ENCODE measurements around the gene RC3H2. TPM values are rescaled to one million over a fixed set of nuclear protein-coding genes. Genes with fewer than 3 reads are reported as not detected.
"Not testable (repeated sequence)": the region's sequence is repeated elsewhere in the genome, so short reads cannot be mapped to it uniquely, and the experiment has no call there.

RC3H2 gene
- total and polyA plus RNA-seq, 2 donors (not counting 3 experiments of a cell fraction or from before 2014, with no cell fraction given), result 25.3 to 63.0 TPM

GRCh38 chr9:122875523-122875922 is 29.6 kb downstream of the RC3H2 start:
- dilution Hi-C loops (cut with MboI; ENCODE audit: extremely low pct_ligation_motif_present, low sequenced_read_pairs) (no loop called here), intact Hi-C loops (cut with micrococcal nuclease) (no loop called here)
- H3K36me3 ChIP-seq (ENCODE audit: control insufficient read depth in 2 of 2, extremely low read depth in 1 of 2, insufficient read depth in 2 of 2, low read length in 2 of 2), result peaks cover 17 to 26% of the 10 kb centered on the region in 2 experiments
- no peak overlapping the region for H3K4me2 ChIP-seq (ENCODE audit: insufficient read depth, low read length)
- H3K9me1 ChIP-seq (replicated peaks; ENCODE audit: control insufficient read depth, extremely low read depth, insufficient read depth, low read length), result no peaks in the 10 kb centered on the region
- ChIA-PET POLR2A (no interaction called here), CTCF (interaction anchor here (1.1 to 3.2 kb wide), 2 partner anchors 115 to 377 kb away, joined by 3 to 11 read pairs; no protein-coding TSS in a partner anchor)
- H3K9ac ChIP-seq (replicated peaks; ENCODE audit: extremely low read depth, insufficient read depth, low read length), result no peak overlapping the region
- no peak overlapping the region for H2AFZ ChIP-seq (ENCODE audit: low read depth, low read length)
- no peaks in the 10 kb centered on the region for H3K27me3 ChIP-seq (ENCODE audit: control insufficient read depth in 2 of 2, insufficient read depth in 2 of 2, low read length in 2 of 2)
- no peak overlapping the region for H3K27ac ChIP-seq (ENCODE audit: insufficient read depth, low read depth, low read length)
- no peaks in the 10 kb centered on the region for H4K20me1 ChIP-seq (replicated peaks; ENCODE audit: control insufficient read depth, extremely low read depth, insufficient read depth, low read length)
- no peak for FAIRE-seq
- BruUV-seq (replicated peaks), result no TSS peak
- no peak for TF ChIP-seq MYC (IDR thresholded peaks at IDR 0.05; ENCODE audit: low read depth, low read length)
- TF ChIP-seq EZH2 (IDR thresholded peaks at IDR 0.05; ENCODE audit: borderline replicate concordance, low read depth, low read length, severe bottlenecking), result no peak
- no peak for TF ChIP-seq GATA2 (IDR thresholded peaks at IDR 0.05; ENCODE audit: insufficient read depth, insufficient read length, low read depth, low read length)
- no peak for TF ChIP-seq CTCF (IDR thresholded peaks at IDR 0.05; ENCODE audit: extremely low read depth in 1 of 2, insufficient read depth in 1 of 2, low read depth in 1 of 2, low read length in 2 of 2)
- no peak for TF ChIP-seq POLR2A (IDR thresholded peaks at IDR 0.05; ENCODE audit: low read depth, low read length)
- TF ChIP-seq JUN (IDR thresholded peaks at IDR 0.05; ENCODE audit: borderline replicate concordance, insufficient read depth, insufficient read length, low read depth), result no peak
- TF ChIP-seq FOS (IDR thresholded peaks at IDR 0.05; ENCODE audit: borderline replicate concordance, insufficient read depth, low read length), result no peak
- TF ChIP-seq MAX (IDR thresholded peaks at IDR 0.05; ENCODE audit: insufficient read depth, insufficient read length), result no peak
- TF ChIP-seq POLR2AphosphoS5 (IDR thresholded peaks at IDR 0.05; ENCODE audit: insufficient read depth, low read depth, low read length), result no peak
- no peak overlapping the region for H3K4me3 ChIP-seq (replicated peaks in 1 of 3; ENCODE audit: insufficient read depth in 1 of 3, low read depth in 1 of 3, low read length in 3 of 3)
- DNase-seq (ENCODE audit: low read depth, low spot score), result no peak
- no peaks in the 10 kb centered on the region for H3K4me1 ChIP-seq (ENCODE audit: control insufficient read depth, extremely low read depth, insufficient read depth, low read length)
- no peaks in the 10 kb centered on the region for H3K9me3 ChIP-seq (replicated peaks; ENCODE audit: control insufficient read depth, insufficient read depth, low read length)
- no peaks in the 10 kb centered on the region for H3K79me2 ChIP-seq (ENCODE audit: control insufficient read depth, insufficient read depth, low read length)

GRCh38 chr9:122867276-122867675 is 37.9 kb downstream of the RC3H2 start:
- dilution Hi-C loops (cut with MboI; ENCODE audit: extremely low pct_ligation_motif_present, low sequenced_read_pairs); intact Hi-C loops (cut with micrococcal nuclease); H3K79me2 ChIP-seq (ENCODE audit: control insufficient read depth, insufficient read depth, low read length); CTCF ChIA-PET; H4K20me1 ChIP-seq (replicated peaks; ENCODE audit: control insufficient read depth, extremely low read depth, insufficient read depth, low read length); H3K9ac ChIP-seq (replicated peaks; ENCODE audit: extremely low read depth, insufficient read depth, low read length); H3K27me3 ChIP-seq (ENCODE audit: control insufficient read depth in 2 of 2, insufficient read depth in 2 of 2, low read length in 2 of 2); H3K9me3 ChIP-seq (replicated peaks; ENCODE audit: control insufficient read depth, insufficient read depth, low read length); H3K4me3 ChIP-seq (replicated peaks in 1 of 3; ENCODE audit: insufficient read depth in 1 of 3, low read depth in 1 of 3, low read length in 3 of 3); H3K4me1 ChIP-seq (ENCODE audit: control insufficient read depth, extremely low read depth, insufficient read depth, low read length); H3K4me2 ChIP-seq (ENCODE audit: insufficient read depth, low read length); BruUV-seq (replicated peaks); FAIRE-seq; H2AFZ ChIP-seq (ENCODE audit: low read depth, low read length); POLR2A ChIA-PET; H3K36me3 ChIP-seq (ENCODE audit: control insufficient read depth in 2 of 2, extremely low read depth in 1 of 2, insufficient read depth in 2 of 2, low read length in 2 of 2); H3K27ac ChIP-seq (ENCODE audit: insufficient read depth, low read depth, low read length); DNase-seq (ENCODE audit: low read depth, low spot score); H3K9me1 ChIP-seq (replicated peaks; ENCODE audit: control insufficient read depth, extremely low read depth, insufficient read depth, low read length): not testable (repeated sequence)

Measured in endothelial cell of umbilical vein (primary cell).